Chondrocyte (in vitro differentiated cells): Measurements from ENCODE around the gene TFF1. TPM values are rescaled to one million over a fixed set of nuclear protein-coding genes. Genes with fewer than 3 reads are reported as not detected.

Experiments used
- DNase-seq: peaks from one replicate; pipeline ENCODE4 v3.0.0; 2021; ENCODE audit warnings: mixed read lengths, low spot score
- H3K27ac Mint-ChIP-seq: one replicate; pipeline ENCODE4 v1.8.0; 2021; ENCODE audit warnings: mild to moderate bottlenecking, moderate library complexity, mixed read lengths; ENCODE audit not compliant: unreplicated experiment
- H3K27me3 Mint-ChIP-seq: 2 replicates; pipeline ENCODE4 v1.8.0; 2021; ENCODE audit warnings: low read depth, mixed read lengths
- H3K36me3 Mint-ChIP-seq: 2 replicates; pipeline ENCODE4 v1.8.0; 2021; ENCODE audit warnings: low read depth, mixed read lengths
- H3K4me1 Mint-ChIP-seq: 2 replicates; pipeline ENCODE4 v1.8.0; 2021; ENCODE audit warnings: low read depth, mild to moderate bottlenecking, mixed read lengths
- H3K4me3 Mint-ChIP-seq: one replicate; pipeline ENCODE4 v1.8.0; 2021; ENCODE audit warnings: mild to moderate bottlenecking, moderate library complexity, mixed read lengths; ENCODE audit not compliant: unreplicated experiment
- H3K9me3 Mint-ChIP-seq: 2 replicates; pipeline ENCODE4 v1.8.0; 2021; ENCODE audit warnings: low read depth, mixed read lengths
- CTCF ChIP-seq: fragments of 200-600 bp; sonication (generic); IDR thresholded peaks from 2 replicates; pipeline ENCODE4 v1.5.0; 2021; ENCODE audit warnings: antibody characterized with exemption, mild to moderate bottlenecking, moderate library complexity
- total RNA-seq: library from RNA; stranded (reverse); gene quantifications from 3 replicates; pipeline ENCODE4 v1.2.1, GENCODE V29; 2021

TFF1 gene
- total RNA-seq, 1 donor from 2014 or later: not detected

DNA sequence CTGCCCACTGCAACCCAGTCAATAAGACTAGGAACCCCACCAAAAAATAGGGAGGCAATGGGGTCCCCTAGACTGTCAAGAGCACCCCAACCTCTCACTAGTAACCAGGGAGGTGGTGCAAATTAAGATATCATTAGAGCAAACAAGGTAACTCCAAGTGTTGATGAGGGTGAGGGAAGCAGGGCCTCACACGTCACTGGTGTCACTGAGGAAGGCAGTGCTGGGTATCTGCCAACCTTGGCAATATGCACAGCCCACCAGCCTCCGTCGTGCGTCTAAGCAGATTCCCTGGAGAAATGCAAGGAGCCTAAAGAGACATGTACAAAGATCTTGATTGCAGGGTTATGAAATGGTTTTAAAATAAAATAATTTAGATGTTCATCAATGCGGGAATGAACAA lies 41.1 kb upstream of the TFF1 start:
- no peaks in the 10 kb centered on the region for H3K9me3 Mint-ChIP-seq
- TF ChIP-seq CTCF: no peak
- no peak overlapping the region for H3K4me3 Mint-ChIP-seq
- peaks cover 4% of the 10 kb centered on the region for H3K4me1 Mint-ChIP-seq
- no peak for DNase-seq
- no peak overlapping the region for H3K27ac Mint-ChIP-seq
- H3K36me3 Mint-ChIP-seq: no peaks in the 10 kb centered on the region
- H3K27me3 Mint-ChIP-seq: peaks cover 2% of the 10 kb centered on the region

DNA sequence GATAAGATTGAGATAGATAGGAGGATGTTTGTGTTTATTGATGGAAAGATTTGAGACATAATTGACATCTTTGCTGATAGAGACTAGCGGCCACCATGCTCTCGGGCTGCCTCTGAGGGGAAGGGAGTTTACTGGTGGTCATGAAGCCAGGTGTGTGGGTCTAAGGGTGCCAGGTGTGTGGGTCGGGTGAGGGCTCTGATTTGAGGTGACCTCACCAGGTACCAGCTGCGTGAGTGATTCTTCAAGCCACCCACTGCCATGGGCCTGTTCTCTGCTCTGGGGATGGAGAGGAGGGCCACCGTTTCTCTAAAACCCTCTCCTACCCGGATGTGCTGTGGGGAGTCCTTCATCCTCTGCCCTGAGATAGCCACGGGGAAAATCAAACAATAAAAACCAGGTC lies 40.5 kb upstream of the TFF1 start:
- no peak for TF ChIP-seq CTCF
- no peak for DNase-seq
- Mint-ChIP-seq H3K36me3 (no peaks in the 10 kb centered on the region), H3K4me1 (peaks cover 8% of the 10 kb centered on the region), H3K27ac (no peak overlapping the region), H3K27me3 (peaks cover 2% of the 10 kb centered on the region), H3K4me3 (no peak overlapping the region), H3K9me3 (no peaks in the 10 kb centered on the region)

GRCh38 chr21:42406201-42406621 lies 39.9 kb upstream of the TFF1 start:
- Mint-ChIP-seq H3K4me1 (peaks cover 14% of the 10 kb centered on the region), H3K27ac (no peak overlapping the region), H3K9me3 (no peaks in the 10 kb centered on the region), H3K36me3 (no peaks in the 10 kb centered on the region), H3K4me3 (no peak overlapping the region), H3K27me3 (peaks cover 2% of the 10 kb centered on the region)
- no peak for TF ChIP-seq CTCF
- DNase-seq: no peak

- H3K36me3 Mint-ChIP-seq: no peaks in the 10 kb centered on the region
- no peak overlapping the region for H3K27ac Mint-ChIP-seq
- no peak overlapping the region for H3K4me3 Mint-ChIP-seq
- H3K4me1 Mint-ChIP-seq: peaks cover 23% of the 10 kb centered on the region
- DNase-seq: no peak
- no peak for TF ChIP-seq CTCF
- H3K9me3 Mint-ChIP-seq: no peaks in the 10 kb centered on the region
- peaks cover 2% of the 10 kb centered on the region for H3K27me3 Mint-ChIP-seq
Measured at GRCh38 chr21:42405064-42406013, 39.0 kb upstream of the TFF1 start.

DNA sequence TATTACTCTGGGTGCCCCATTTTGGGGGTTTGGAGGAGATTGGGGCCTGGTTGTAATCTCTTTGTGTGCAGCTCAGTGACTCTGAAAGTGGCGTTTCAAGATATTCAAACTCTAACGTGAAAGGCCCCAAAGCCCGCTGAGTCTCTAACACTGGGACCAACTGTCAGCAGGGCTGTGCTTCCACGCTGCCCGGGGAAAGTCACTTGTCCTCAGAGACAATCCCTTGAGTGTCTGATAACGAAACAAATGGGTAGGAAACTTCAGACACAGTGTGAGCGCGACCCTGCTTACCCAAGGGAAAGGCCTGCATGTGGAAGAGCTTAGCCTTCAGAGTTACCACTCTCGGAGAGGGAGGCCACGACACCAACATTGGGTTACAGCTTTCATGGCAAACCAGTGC lies 38.2 kb upstream of the TFF1 start:
- peaks cover 25% of the 10 kb centered on the region for H3K4me1 Mint-ChIP-seq
- H3K4me3 Mint-ChIP-seq: no peak overlapping the region

More for the DNA sequence above, 38.2 kb upstream of the TFF1 start:
- no peak for TF ChIP-seq CTCF
- H3K27me3 Mint-ChIP-seq: peaks cover 2% of the 10 kb centered on the region
- no peak overlapping the region for H3K27ac Mint-ChIP-seq
- DNase-seq: no peak
- no peaks in the 10 kb centered on the region for H3K36me3 Mint-ChIP-seq
- no peaks in the 10 kb centered on the region for H3K9me3 Mint-ChIP-seq
